Activated T-helper 2 cell treated with anti-CD3 and anti-CD28 coated beads, Interferon-gamma antibody, Interleukin-2, Interleukin-4, amounts not matched to agents 10 μg/mL and 5 μg/mL and 100 μg/mL, durations not matched to agents 14 hours and 24 hours and 36 hours (primary cell): ENCODE data around the gene PIGS. TPM values are rescaled to one million over a fixed set of nuclear protein-coding genes. Genes with fewer than 3 reads are reported as not detected.

ENCODE experiments used
- DNase-seq: peaks from one replicate; pipeline ENCODE4 v3.0.0; 2021; ENCODE audit warnings: low spot score
- H3K27ac Mint-ChIP-seq: one replicate; pipeline ENCODE4 v1.8.0; 2021; ENCODE audit warnings: mixed read lengths
- H3K27me3 Mint-ChIP-seq: one replicate; pipeline ENCODE4 v1.8.0; 2021; ENCODE audit warnings: low read depth, mixed read lengths
- H3K36me3 Mint-ChIP-seq: one replicate; pipeline ENCODE4 v1.8.0; 2021; ENCODE audit warnings: low read depth, mixed read lengths
- H3K4me1 Mint-ChIP-seq: one replicate; pipeline ENCODE4 v1.8.0; 2021; ENCODE audit warnings: low read depth, mixed read lengths
- H3K4me3 Mint-ChIP-seq: one replicate; pipeline ENCODE4 v1.8.0; 2021; ENCODE audit warnings: low read depth, mild to moderate bottlenecking, moderate library complexity, mixed read lengths
- H3K9me3 Mint-ChIP-seq: one replicate; pipeline ENCODE4 v1.8.0; 2021; ENCODE audit warnings: mixed read lengths
- intact Hi-C: fragments of 100-400 bp; cut with micrococcal nuclease; formaldehyde crosslinking; loops from one replicate; pipeline ENCODE4 v1.15.1; 2023
- total RNA-seq: library from RNA; stranded (reverse); gene quantifications from 2 replicates; pipeline ENCODE4 v1.2.3, GENCODE V29; 2022

Gene PIGS
- total RNA-seq, 1 donor from 2014 or later: 65.1 TPM

GRCh38 chr17:28598799-28599310 lies 27.5 kb upstream of the PIGS start, which contains the start of gene SPAG5:
SPAG5 (minus strand) TSS chr17:28599025; CDS start chr17:28598946, 79 bp downstream.
- no peaks in the 10 kb centered on the region for H3K9me3 Mint-ChIP-seq
- no peaks in the 10 kb centered on the region for H3K27me3 Mint-ChIP-seq
- peaks cover 27% of the 10 kb centered on the region for H3K36me3 Mint-ChIP-seq
- peak; percentile 95 for DNase-seq
- H3K4me3 Mint-ChIP-seq: peak within 1 kb of the TSS; percentile 87
- intact Hi-C loops: loop anchor here (1.0 to 2.0 kb wide), 4 partner anchors 23 to 46 kb away; partner anchors contain the start of genes ALDOC, BLTP2, PIGS and UNC119
- peaks cover 17% of the 10 kb centered on the region for H3K4me1 Mint-ChIP-seq
- H3K27ac Mint-ChIP-seq: peak within 1 kb of the TSS; percentile 98

DNA sequence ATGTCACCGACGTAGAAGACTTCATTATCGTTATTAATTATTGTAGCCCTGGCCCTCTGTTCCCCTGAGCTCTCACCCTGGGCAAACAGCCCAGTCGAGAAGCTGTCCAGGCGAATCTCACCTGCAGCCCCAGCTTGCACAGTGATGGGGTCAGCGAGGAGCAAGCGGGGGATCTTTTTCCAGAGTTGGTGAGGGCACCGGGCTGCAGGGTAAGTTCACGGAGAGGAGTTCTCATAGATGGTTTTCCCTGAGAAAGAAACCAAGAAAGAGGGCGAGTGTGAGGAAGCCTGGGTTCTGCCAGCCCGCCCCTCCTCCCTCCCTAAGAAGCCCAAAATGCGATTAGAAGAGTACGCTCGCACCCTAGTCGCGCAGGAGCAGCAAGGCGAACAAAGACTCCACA lies 27.1 kb upstream of the PIGS start:
- Mint-ChIP-seq H3K4me1 (peaks cover 17% of the 10 kb centered on the region), H3K4me3 (peak overlapping the region; percentile 87), H3K9me3 (no peaks in the 10 kb centered on the region), H3K27me3 (no peaks in the 10 kb centered on the region), H3K36me3 (peaks cover 31% of the 10 kb centered on the region), H3K27ac (peak overlapping the region; percentile 98)
- intact Hi-C loops: loop anchor here (1.0 to 2.0 kb wide), 4 partner anchors 22 to 46 kb away; partner anchors contain the start of genes ALDOC, BLTP2, PIGS and UNC119
- no peak for DNase-seq

- Mint-ChIP-seq H3K27ac (peak overlapping the region; percentile 98), H3K4me3 (peak overlapping the region; percentile 87), H3K9me3 (no peaks in the 10 kb centered on the region), H3K36me3 (peaks cover 37% of the 10 kb centered on the region), H3K4me1 (peaks cover 17% of the 10 kb centered on the region), H3K27me3 (no peaks in the 10 kb centered on the region)
- intact Hi-C loops: loop anchor here (1.0 to 2.0 kb wide), 4 partner anchors 21 to 47 kb away; partner anchors contain the start of genes ALDOC, BLTP2, PIGS and UNC119
- DNase-seq: no peak
Observed at GRCh38 chr17:28597606-28598383, 26.5 kb upstream of the PIGS start.

- Mint-ChIP-seq H3K27me3 (no peaks in the 10 kb centered on the region), H3K27ac (no peak overlapping the region), H3K4me1 (peaks cover under 1% of the 10 kb centered on the region), H3K36me3 (peaks cover 50% of the 10 kb centered on the region), H3K9me3 (no peaks in the 10 kb centered on the region), H3K4me3 (no peak overlapping the region)
- no peak for DNase-seq
- intact Hi-C loops: no loop called here
Observed at GRCh38 chr17:28592260-28592659, 20.9 kb upstream of the PIGS start.

DNA sequence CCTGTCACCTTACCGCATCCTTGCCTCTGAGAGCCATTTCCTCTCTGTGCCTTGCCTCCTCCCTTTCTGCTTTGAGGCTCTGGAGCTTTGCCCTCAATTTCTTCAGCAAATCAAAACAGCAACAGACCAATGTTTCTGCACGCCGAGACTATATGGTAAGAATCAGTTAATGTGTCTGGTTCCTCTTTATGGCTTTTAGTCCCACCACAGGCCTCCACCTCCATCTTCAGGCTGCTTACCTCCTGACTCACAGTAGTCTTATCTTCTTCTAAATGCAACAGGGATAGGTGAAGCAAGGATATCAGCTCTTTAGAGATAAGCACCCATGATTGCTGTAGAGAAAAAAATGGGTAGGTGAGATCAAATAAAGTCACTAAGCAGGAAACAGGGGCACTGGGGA lies 14.5 kb upstream of the PIGS start:
- Mint-ChIP-seq H3K4me3 (no peak overlapping the region), H3K27me3 (no peaks in the 10 kb centered on the region), H3K4me1 (peaks cover 1% of the 10 kb centered on the region), H3K9me3 (no peaks in the 10 kb centered on the region), H3K27ac (no peak overlapping the region), H3K36me3 (peaks cover 36% of the 10 kb centered on the region)
- DNase-seq: no peak
- intact Hi-C loops: no loop called here

GRCh38 chr17:28584434-28584833 lies 13.1 kb upstream of the PIGS start:
- intact Hi-C loops: no loop called here
- Mint-ChIP-seq H3K4me1 (peaks cover 16% of the 10 kb centered on the region), H3K27me3 (no peaks in the 10 kb centered on the region), H3K4me3 (no peak overlapping the region), H3K9me3 (no peaks in the 10 kb centered on the region), H3K36me3 (peaks cover 46% of the 10 kb centered on the region), H3K27ac (no peak overlapping the region)
- no peak for DNase-seq

GRCh38 chr17:28582513-28582912 lies 11.2 kb upstream of the PIGS start:
- Mint-ChIP-seq H3K9me3 (no peaks in the 10 kb centered on the region), H3K36me3 (peaks cover 53% of the 10 kb centered on the region), H3K4me1 (peaks cover 26% of the 10 kb centered on the region), H3K27me3 (no peaks in the 10 kb centered on the region), H3K4me3 (no peak overlapping the region), H3K27ac (no peak overlapping the region)
- no peak for DNase-seq
- intact Hi-C loops: no loop called here

GRCh38 chr17:28580959-28581358 lies 9.6 kb upstream of the PIGS start:
- Mint-ChIP-seq H3K9me3 (no peaks in the 10 kb centered on the region), H3K36me3 (peaks cover 52% of the 10 kb centered on the region), H3K4me3 (no peak overlapping the region), H3K4me1 (peaks cover 34% of the 10 kb centered on the region), H3K27me3 (no peaks in the 10 kb centered on the region), H3K27ac (peak overlapping the region; percentile 75)
- intact Hi-C loops: no loop called here
- no peak for DNase-seq

DNA sequence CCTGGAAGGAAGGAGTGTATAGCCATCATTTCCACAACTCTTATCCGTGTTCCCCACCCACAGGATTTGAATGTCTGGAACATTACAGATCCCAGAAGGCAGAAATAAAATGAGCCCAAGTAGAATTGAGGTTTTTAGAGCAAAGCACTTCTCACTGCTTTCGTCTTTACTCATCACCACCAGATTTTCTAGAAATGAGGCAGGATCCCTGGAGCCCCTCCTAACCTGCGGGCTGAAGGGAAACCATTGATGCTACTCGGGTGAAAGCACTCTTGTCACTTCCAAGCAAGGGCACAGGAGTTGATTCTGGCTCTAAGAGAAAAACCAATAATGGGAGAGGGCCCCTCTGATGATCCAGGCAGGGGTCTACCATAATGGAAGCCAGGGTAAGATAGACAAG lies 8.2 kb upstream of the PIGS start:
- intact Hi-C loops: no loop called here
- no peaks in the 10 kb centered on the region for H3K27me3 Mint-ChIP-seq
- H3K9me3 Mint-ChIP-seq: no peaks in the 10 kb centered on the region
- H3K4me3 Mint-ChIP-seq: peak overlapping the region; percentile 34
- H3K4me1 Mint-ChIP-seq: peaks cover 40% of the 10 kb centered on the region
- DNase-seq: no peak
- H3K36me3 Mint-ChIP-seq: peaks cover 50% of the 10 kb centered on the region
- peak overlapping the region; percentile 89 for H3K27ac Mint-ChIP-seq

DNA sequence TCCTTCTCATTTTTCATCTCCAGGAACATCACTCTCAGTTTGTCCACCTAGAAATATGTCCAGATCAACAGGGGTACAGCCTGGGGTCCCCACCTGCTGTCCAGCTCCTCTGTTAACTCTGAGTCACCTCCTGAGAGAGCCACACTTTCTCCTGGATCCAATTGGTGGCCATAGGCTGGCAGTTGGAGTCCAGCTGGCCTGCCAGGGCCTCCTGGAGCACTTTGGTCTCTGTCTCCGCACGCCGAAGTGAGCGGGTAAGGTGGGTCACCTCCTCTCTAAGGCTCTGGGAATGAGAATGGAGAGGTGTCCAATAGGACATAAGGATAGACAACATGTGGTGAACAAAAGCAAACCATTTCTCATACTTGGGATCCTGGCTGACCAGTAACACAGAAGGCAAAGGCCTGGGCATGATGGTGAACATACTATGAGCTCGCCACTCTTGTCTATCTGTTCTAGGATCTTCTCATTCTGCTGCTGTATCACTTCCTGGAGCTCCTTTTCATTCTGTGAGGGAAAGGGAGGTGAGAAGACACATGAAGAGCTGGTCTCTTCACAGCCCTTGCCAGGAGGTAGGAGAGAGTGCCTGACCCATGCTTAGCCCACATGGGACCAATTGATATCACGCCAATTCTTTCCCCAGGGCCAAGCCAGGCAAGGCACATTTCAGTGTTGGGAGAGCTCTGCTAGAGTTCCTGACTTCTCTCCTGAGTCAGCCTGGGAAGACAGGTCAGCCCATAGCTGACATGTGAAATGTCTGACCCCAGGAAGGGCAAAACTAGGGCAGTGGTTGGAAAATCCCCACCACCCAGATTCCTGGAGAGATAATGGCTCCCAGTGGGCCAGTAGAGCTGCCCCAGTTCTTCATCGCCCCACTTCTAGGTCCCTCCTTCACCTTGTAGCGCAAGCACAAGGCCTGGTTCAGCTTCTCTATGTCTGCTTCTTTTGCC lies 7.2 kb upstream of the PIGS start:
- intact Hi-C loops: no loop called here
- H3K36me3 Mint-ChIP-seq: peaks cover 60% of the 10 kb centered on the region
- no peaks in the 10 kb centered on the region for H3K27me3 Mint-ChIP-seq
- H3K4me3 Mint-ChIP-seq: peak overlapping the region; percentile 34
- DNase-seq: no peak
- no peaks in the 10 kb centered on the region for H3K9me3 Mint-ChIP-seq
- H3K4me1 Mint-ChIP-seq: peaks cover 44% of the 10 kb centered on the region
- H3K27ac Mint-ChIP-seq: peak overlapping the region; percentile 89

GRCh38 chr17:28577466-28577824 lies 6.1 kb upstream of the PIGS start:
- Mint-ChIP-seq H3K27ac (peak overlapping the region; percentile 93), H3K4me1 (peaks cover 52% of the 10 kb centered on the region), H3K36me3 (peaks cover 69% of the 10 kb centered on the region), H3K9me3 (no peaks in the 10 kb centered on the region), H3K27me3 (no peaks in the 10 kb centered on the region), H3K4me3 (no peak overlapping the region)
- intact Hi-C loops: no loop called here
- no peak for DNase-seq

GRCh38 chr17:28576758-28577465 lies 5.6 kb upstream of the PIGS start, which contains the start of gene ALDOC:
ALDOC (minus strand) TSS chr17:28576895; CDS start chr17:28575532, 1,363 bp downstream.
- H3K27ac Mint-ChIP-seq: peak within 1 kb of the TSS; percentile 93
- peaks cover 69% of the 10 kb centered on the region for H3K36me3 Mint-ChIP-seq
- H3K27me3 Mint-ChIP-seq: no peaks in the 10 kb centered on the region
- DNase-seq: peak; percentile 97
- H3K9me3 Mint-ChIP-seq: no peaks in the 10 kb centered on the region
- intact Hi-C loops: loop anchor here (1.0 kb wide), 1 partner anchor 21 kb away; no protein-coding TSS in a partner anchor
- H3K4me3 Mint-ChIP-seq: peak within 1 kb of the TSS; percentile 91
- peaks cover 57% of the 10 kb centered on the region for H3K4me1 Mint-ChIP-seq
